NCI-H2029 (cell line): ENCODE results near the gene TSEN54.
A peak's percentile ranks its signal among the peaks of the same experiment; 100 is the strongest.
"Not testable (repeated sequence)": the region's sequence is repeated elsewhere in the genome, so short reads cannot be mapped to it uniquely, and the experiment has no call there.

ENCODE experiments used
- DNase-seq: peaks from one replicate; lab custom pipeline; 2025; lab: John Stamatoyannopoulos, UW

The TSEN54 gene

DNA sequence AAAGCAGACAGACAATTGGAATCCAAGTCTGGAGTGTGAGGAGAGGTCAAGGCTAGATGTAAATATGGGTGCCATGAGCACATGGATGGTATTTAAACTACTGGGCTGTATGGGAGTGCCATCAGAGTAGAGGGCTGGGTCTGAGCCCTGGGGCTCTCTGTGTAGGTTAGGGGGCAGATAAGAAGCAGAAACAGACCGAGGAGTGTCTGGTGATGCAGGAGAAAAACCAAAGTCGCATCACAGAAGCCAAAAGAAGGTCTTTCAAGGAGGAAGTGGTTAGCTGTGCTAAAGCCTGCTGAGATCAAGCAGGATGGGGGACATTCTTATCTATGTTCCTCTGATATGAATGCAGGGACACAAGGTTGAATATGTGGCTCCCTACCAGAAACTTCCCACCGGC is 1.9 kb downstream of the TSEN54 start:
- no peak for DNase-seq

DNA sequence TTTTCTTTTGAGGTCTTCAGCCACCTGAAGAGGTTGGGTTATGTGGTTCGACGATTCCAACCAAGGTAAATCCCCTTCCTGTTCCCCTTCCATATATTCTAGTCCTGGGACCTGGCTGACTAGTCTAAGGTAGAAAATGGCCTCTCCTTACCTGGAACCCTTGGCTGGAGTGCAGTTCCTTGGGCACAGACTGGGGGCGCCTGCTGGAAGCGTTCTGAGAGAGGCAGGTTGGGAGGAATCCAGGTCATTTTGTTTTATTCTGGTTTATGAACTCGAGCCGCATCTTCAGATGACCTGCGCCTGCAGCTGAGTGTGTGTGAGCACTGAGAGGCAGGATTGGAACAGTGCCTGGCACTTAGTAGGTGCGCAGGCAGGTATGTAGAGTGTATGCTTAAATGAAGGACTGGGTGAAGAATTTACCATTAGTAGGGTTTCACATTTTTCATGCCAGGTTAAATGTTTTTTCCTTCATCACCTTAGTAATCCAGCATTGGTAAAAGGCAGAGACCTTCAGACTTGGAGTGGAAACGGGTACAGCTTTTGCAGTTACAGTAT is 2.7 kb downstream of the TSEN54 start:
- DNase-seq: no peak

DNA sequence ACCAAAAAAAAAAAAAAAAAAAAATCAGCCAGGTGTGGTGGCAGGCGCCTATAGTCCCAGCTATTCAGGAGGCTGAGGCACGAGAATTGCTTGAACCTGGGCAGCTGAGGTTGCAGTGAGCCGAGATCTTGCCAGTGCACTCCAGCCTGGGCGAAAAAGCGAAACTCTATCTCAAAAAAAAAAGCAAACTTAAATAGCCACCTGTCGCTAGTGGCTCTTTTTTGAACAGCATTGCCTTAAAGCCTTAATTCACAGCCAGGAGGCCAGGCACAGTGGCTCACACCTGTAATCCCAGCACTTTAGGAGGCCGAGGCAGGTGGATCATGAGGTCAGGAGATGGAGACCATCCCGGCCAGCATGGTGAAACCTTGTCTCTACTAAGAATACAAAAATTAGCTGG is 4.1 kb downstream of the TSEN54 start:
- DNase-seq: not testable (repeated sequence)

DNA sequence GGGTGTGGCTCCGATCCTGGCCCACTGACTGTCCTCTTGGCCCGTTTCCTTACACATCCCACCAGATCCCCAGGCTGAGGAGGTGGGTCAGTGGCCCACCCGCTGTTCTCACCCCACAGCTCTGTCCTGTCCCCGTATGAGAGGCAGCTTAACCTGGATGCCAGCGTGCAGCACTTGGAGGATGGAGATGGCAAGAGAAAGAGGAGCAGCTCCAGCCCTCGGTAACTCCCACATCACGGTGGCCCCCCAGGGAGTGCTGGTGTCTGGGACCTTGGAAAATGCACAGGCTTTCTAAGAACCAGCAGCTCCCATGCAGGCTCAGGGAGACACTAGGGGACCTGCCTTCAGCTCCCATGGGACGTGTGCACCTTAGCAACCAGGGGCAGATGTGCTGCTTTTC is 5.0 kb downstream of the TSEN54 start:
- DNase-seq: no peak

DNA sequence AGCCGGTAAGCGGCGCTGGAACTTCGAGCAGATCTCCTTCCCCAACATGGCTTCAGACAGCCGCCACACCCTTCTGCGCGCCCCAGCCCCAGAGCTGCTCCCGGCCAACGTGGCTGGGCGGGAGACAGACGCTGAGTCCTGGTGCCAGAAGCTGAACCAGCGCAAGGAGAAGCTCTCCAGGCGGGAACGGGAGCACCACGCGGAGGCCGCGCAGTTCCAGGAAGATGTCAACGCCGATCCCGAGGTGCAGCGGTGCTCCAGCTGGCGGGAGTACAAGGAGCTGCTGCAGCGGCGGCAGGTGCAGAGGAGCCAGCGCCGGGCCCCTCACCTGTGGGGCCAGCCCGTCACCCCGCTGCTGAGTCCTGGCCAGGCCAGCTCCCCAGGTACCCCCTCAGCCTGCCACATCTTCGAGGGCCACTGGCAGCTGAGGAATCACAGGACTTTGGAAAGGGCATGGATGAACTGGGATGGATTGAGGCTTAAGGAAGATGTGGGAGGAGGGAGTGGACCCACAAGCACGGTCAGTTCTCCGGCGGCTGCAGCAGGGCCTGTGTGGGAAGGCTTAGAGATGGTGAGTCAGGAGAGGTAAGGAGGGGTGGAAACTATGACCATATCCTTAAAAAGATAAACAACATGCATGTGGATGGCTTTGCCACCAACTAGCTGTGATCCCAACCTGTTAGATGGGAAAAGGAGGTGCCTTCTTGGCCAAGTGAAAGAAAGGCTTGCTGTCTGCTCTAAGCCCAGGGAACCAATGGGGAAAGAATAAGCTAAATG is 5.8 kb downstream of the TSEN54 start:
- no peak for DNase-seq

GRCh38 chr17:75523647-75524046 is 7.3 kb downstream of the TSEN54 start:
- DNase-seq: no peak

GRCh38 chr17:75524269-75524969 is 8.1 kb downstream of the TSEN54 start:
- no peak for DNase-seq

GRCh38 chr17:75524970-75525805 is 8.9 kb downstream of the TSEN54 start, which contains the start of gene LLGL2:
LLGL2 (plus strand) TSS chr17:75525697; CDS start chr17:75543427, 17,730 bp downstream.
- peak; percentile 79 for DNase-seq

DNA sequence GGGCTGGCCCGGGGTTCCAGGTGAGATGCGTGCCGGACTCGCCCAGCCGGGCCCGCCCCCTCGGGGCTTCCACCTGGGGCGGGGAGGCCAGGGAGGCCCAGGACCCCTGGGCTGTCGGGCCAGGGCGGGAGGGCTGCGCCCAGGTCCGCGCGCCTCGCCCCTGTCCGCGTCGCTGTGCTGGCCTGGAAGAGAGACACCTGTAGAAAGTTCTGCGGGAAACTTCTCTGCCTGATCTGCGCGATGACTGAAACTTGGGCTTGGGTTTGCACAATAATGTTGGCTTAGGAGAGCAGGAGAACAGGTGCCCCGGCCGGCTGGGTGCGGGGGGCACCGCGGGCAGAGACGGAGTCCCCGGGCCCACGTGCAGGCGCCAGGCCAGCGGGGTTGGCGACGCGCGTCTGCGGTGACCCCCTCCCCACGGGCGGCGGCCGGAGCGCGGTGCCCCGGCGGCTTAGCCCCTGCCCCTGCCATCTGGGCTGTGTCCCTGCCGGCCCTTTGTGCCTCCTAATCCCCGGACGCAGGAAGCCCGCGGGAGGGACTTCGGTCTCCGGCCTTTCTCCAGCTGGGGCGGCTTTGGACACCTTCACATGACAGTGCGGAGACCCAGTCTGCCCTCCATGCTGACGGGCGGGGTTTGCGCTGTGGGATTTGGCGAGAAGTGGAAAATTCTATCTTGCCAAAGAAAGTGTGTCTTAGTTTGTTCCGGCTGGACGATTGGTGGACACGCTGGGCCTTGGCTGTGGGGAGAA is 9.7 kb downstream of the TSEN54 start:
- no peak for DNase-seq

GRCh38 chr17:75526555-75527270 is 10.4 kb downstream of the TSEN54 start:
- no peak for DNase-seq

- DNase-seq: no peak
These were observed 14.8 kb downstream of the TSEN54 start for GRCh38 chr17:75530837-75531720.

DNA sequence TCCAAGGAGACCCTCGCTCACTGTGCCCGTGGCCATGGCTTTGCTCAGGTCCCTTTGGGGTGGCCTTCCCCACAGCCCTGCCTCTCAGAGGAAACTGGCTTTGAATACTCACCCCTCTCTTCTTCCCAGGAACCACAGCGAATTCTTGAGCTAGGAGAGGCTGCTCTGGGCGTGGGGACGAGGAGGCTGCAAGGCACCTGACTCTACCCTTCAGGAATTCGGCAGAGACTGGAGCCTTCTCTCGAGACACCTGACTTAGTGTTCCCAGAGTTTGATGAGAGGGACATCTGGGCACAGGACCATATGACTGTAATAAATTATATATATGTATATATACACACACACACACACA is 15.4 kb downstream of the TSEN54 start:
- DNase-seq: no peak

DNA sequence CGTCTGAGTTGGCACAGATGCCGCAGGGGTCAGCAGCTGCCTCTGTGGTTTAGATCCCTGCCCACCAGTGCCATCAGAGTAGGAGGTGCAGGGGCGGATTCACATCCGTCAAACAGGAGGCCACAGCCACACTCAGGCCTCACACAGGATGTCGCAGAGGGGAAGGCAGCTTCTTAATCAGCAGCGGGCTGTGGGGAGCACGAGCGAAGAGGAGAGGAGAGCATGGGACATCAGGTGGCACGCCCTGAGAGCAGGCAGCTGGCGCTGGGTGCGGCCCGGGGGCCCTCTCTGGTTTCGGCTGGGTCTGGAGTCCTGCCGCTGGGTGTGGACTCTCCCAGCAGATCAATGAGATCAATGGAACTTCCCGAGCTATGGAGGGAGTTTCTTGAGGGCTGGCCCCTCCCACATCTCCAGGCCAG is 18.8 kb downstream of the TSEN54 start:
- DNase-seq: no peak

DNA sequence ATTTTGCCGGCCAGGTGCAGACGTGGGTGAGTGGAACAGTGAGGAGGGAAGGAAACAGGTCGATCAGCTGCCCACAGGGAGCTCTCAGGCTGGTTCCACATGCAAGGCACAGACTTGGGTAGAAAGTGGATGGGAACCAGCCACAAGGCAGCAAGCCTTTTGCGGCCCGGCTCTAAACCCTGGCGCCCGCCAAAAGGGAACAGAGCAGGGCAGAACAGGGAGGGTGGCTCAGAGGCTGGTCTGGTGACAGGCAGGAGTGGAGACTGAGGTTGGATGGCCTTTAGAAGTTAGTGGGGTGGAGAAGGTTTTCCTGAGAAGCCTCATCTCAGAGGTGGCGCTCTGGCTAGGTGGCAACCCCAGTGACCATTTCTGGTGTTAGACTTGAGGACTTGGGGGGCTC is 19.5 kb downstream of the TSEN54 start:
- no peak for DNase-seq

- no peak for DNase-seq
These were observed 20.0 kb downstream of the TSEN54 start for GRCh38 chr17:75536366-75536765.

DNA sequence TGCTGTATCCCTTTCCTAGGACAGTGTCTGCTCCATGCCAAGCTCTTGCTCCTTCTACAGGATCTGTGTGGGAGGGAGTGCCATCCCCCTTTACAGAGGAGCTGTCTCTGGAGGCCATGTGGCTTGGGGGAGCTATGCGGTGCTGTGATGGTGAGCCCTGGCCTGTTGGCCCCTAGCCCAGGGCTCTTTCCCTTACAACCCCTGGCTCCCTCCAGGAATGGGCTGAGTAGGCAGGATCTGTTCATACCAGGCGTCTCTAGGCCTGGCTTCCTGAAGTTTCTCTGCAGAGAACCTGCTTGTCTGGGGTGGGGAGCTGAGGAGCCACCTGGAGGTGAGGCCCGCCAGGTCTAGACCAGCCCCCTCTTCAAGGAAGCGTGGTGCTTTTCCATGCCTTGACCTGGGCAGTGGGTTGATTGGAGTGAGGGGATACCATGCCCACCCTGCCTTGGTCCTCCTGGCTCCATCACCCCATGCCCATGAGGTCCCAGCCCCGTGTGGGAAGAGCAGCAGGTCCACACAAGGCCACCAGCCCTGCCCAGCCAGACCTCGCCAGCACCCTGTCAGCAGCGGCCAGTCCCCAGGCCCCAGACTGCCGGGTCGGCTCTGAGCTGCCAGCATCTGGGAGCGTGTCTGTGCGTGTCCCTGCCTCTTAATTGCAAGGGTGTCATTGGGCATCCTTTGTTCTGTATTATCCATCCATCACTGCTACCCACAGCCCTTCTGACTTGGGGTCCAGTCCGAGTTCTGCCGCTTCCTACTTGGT is 23.8 kb downstream of the TSEN54 start:
- no peak for DNase-seq

DNA sequence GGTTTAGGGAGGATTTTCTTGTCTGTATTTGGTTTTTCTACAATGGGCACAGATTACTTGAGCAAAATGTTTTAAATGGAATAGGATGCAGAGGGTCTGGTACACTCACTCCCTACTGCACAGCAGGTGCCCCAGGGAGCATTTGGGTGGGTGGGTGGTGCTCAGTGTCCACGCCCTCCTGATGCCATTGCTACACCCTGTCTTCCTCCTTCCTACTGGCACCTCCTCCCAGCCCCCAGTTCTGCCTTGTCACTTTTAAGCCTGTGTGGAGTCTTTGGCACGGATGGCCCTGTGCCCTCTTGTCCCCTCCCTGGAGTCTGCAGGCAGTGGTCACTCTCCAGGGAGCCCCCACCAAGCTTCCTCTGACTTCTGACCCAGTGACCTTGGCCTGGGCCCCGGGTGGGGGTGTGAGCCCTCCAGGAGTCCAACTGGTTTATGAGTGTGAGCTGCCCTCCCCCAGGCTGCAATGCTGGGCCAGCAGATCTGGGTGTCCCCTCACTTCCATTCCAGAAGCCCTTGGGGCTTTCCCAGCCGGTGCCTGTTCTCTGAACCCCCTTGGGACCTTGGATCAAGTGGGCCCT is 24.7 kb downstream of the TSEN54 start:
- no peak for DNase-seq

GRCh38 chr17:75542229-75542628 is 25.9 kb downstream of the TSEN54 start:
- DNase-seq: no peak
